ENCODE results near the gene ZMYND8.
A peak's percentile ranks its signal among the peaks of the same experiment; 100 is the strongest.
"Not testable (repeated sequence)": the region's sequence is repeated elsewhere in the genome, so short reads cannot be mapped to it uniquely, and the experiment has no call there.

Gene ZMYND8

GRCh38 chr20:47317127-47317895 is 39.2 kb downstream of the ZMYND8 start:
- in situ Hi-C loops (cut with MboI; ENCODE audit: low pct_unique_long_range_greater_than_20kb, low sequenced_read_pairs), result no loop called here
- DNase-seq, result peak; percentile 91

- in situ Hi-C loops (cut with MboI; ENCODE audit: low pct_unique_long_range_greater_than_20kb, low sequenced_read_pairs), result no loop called here
- no peak for DNase-seq
Measured at GRCh38 chr20:47316776-47317126, 39.7 kb downstream of the ZMYND8 start.

DNA sequence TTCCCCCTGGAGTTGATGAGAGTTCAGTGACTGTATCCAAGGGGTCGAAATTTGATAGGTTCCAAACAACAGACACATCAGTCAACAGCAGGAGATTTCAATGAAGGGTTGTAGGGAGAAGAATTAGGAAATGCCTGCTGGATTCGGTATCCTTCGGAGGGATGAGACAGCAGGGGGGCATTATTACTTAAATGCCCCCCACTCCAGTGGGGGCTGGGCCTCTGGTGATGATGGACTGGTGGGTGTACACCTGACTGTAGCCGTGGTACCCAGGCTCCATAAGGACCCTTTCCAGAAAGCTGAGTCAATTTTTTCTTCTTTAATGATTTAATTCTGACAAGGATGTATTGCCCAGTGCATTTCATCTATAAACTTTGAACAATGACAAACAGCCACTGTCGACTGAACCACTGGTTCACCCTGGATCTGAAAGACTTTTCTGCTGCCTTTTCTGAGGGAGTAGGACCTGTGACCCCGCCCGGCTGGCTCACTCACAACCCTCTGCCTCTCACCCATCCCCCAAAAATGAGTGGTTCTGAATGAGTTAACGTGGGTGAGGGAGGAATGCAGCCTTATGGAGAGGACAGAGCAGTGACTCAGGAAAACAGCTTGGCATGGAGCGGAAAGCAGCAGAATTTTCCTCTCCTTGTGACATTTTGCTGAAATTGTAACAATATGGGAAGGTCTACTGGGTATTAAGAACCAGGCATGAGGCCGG is 41.0 kb downstream of the ZMYND8 start:
- in situ Hi-C loops (cut with MboI; ENCODE audit: low pct_unique_long_range_greater_than_20kb, low sequenced_read_pairs), result no loop called here
- DNase-seq, result no peak

- in situ Hi-C loops (cut with MboI; ENCODE audit: low pct_unique_long_range_greater_than_20kb, low sequenced_read_pairs), result no loop called here
- DNase-seq, result no peak
Measured at GRCh38 chr20:47314647-47315338, 41.7 kb downstream of the ZMYND8 start.

DNA sequence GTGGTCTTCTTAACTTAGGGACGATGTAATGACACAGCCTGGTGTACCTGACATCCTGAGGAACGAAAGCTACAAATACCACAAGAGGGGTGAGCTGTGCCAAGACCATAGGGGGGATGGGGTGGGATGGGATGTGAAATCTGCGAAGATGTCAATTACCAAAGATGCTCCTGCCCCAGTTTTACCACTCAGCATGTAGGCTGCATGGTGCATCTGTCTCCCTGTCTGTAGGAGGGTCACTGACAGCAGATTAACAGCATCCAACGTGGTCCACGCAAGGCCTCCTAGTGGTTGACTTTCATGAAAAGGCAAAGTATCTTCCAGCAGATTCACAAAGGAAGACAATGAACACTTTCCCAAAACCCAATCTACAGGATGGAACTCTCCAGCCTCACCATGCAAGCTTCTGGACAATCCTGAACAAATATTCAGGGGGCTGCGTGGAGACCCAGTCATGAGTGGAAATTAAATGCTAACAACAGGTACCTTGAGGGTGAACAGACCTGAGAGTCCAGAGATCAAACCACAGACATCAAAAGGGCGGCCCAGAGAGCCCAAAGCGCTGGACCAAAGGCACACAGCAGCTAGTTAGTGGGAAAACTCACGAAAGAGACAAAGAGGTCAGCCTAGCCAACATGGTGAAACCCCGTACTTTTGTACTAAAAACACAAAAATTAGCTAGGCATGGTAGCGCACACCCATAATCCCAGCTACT is 44.4 kb downstream of the ZMYND8 start:
- in situ Hi-C loops (cut with MboI; ENCODE audit: low pct_unique_long_range_greater_than_20kb, low sequenced_read_pairs), result no loop called here
- no peak for DNase-seq

DNA sequence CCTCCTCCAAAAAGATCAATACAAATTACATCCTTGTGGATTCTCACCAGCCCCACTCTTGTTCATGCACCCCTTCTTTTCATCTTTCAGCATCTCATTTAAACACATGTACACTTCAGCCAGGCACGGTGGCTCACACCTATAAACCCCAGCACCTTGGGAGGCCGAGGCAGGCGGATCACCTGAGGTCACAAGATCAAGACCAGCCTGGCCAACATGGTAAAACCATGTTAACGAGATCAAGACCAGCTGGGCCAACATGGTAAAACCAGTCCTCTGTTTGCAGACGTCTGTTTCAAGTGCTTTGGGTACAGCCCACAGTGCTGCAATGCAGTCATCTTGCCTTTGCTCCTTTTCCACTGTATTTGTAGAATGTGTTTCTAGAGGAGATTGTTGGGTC is 45.3 kb downstream of the ZMYND8 start:
- in situ Hi-C loops (cut with MboI; ENCODE audit: low pct_unique_long_range_greater_than_20kb, low sequenced_read_pairs), result no loop called here
- DNase-seq, result no peak

GRCh38 chr20:47310729-47311128 is 45.8 kb downstream of the ZMYND8 start:
- in situ Hi-C loops (cut with MboI; ENCODE audit: low pct_unique_long_range_greater_than_20kb, low sequenced_read_pairs), result no loop called here
- no peak for DNase-seq

- in situ Hi-C loops (cut with MboI; ENCODE audit: low pct_unique_long_range_greater_than_20kb, low sequenced_read_pairs), result no loop called here
Measured at GRCh38 chr20:47309806-47310426, 46.6 kb downstream of the ZMYND8 start.

GRCh38 chr20:47309394-47309793 is 47.1 kb downstream of the ZMYND8 start:
- no peak for DNase-seq
- in situ Hi-C loops (cut with MboI; ENCODE audit: low pct_unique_long_range_greater_than_20kb, low sequenced_read_pairs), result no loop called here

More at GRCh38 chr20:47309806-47310426, 46.6 kb downstream of the ZMYND8 start:
- no peak for DNase-seq

GRCh38 chr20:47307569-47307968 is 48.9 kb downstream of the ZMYND8 start:
- DNase-seq; in situ Hi-C loops (cut with MboI; ENCODE audit: low pct_unique_long_range_greater_than_20kb, low sequenced_read_pairs): not testable (repeated sequence)

DNA sequence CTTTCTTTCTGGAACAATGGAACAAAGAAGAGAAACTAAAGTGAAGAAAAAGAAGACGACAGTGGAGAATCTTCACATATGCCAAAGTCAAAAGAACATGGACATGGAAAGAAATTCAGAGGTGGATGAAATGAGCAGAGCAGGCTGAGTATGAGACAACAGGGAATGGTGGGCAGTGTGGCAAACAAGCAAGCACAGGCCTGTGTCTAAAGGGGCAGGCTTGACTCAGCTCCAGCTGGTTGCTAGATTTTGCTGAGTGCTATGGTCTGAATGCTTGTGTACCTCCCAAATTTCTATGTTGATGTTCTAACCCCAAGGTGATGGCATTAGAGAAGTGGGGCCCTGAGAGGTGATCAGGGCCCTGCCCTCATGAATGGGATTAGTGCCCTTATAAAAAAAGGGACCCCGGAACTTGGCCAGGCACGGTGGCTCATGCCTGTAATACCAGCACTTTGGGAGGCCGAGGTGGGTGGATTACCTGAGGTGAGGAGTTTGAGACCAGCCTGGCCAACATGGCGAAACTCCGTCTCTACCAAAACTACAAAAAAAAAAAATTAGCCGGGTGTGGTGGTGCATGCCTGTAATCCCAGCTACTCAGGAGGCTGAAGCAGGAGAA is 49.6 kb downstream of the ZMYND8 start:
- DNase-seq, result no peak
- in situ Hi-C loops (cut with MboI; ENCODE audit: low pct_unique_long_range_greater_than_20kb, low sequenced_read_pairs), result no loop called here

DNA sequence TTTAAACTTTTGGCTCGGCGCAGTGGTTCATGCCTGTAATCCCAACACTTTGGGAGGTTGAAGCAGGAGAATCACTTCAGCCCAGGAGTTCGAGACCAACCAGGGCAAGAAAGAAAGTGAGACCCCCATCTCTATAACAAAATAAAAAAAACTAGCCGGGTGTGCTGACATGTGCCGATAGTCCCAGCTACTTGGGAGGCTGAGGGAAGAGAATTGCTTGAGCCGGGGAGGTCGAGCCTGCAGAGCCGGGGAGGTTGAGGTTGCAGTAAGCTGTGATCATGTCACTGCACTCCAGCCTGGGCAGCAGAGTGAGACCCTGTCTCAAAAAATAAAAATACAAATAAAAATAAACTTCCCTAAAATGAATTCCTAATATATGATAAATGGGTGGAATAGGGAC is 50.4 kb downstream of the ZMYND8 start:
- no peak for DNase-seq
- in situ Hi-C loops (cut with MboI; ENCODE audit: low pct_unique_long_range_greater_than_20kb, low sequenced_read_pairs), result no loop called here

- in situ Hi-C loops (cut with MboI; ENCODE audit: low pct_unique_long_range_greater_than_20kb, low sequenced_read_pairs), result no loop called here
- DNase-seq, result no peak
Measured at GRCh38 chr20:47305667-47306066, 50.8 kb downstream of the ZMYND8 start.

DNA sequence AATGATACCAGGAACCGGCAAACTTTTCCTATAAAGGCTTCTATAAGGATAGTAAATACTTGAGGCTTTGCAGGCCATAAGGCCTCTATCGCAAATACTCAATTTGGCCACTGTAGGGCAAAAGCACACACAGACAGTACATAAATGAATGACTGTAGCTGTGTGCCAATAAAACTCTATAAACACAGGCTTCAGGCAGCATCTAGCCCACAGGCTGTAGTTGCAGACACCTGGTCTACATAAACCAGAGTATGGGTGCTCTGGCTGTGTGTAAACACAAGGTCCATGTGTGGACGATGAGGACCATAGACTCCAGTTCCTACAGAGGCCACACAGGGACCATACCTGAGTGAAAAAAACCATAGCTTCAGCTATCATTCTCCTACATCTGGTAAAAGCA is 52.2 kb downstream of the ZMYND8 start:
- no peak for DNase-seq
- in situ Hi-C loops (cut with MboI; ENCODE audit: low pct_unique_long_range_greater_than_20kb, low sequenced_read_pairs), result no loop called here

- in situ Hi-C loops (cut with MboI; ENCODE audit: low pct_unique_long_range_greater_than_20kb, low sequenced_read_pairs), result no loop called here
- no peak for DNase-seq
Measured at GRCh38 chr20:47303736-47304135, 52.8 kb downstream of the ZMYND8 start.

DNA sequence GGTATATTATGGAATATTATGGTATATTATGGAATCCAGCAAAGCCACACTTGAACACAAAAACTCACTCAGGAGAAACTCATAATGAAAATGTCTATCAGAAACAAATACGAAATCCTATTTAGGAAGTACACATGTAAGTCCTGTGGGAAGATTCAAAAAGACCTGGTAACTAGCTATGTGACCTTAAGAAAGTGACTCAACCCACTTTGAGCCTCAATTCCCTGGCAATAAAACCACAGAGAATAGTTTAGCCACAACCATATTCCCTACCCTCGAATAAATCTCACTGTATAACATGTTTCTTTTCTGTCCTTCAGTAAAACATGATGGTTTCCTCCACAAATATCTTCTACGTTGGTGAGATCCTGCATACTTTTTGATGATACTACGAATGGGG is 56.4 kb downstream of the ZMYND8 start:
- in situ Hi-C loops (cut with MboI; ENCODE audit: low pct_unique_long_range_greater_than_20kb, low sequenced_read_pairs), result no loop called here

DNA sequence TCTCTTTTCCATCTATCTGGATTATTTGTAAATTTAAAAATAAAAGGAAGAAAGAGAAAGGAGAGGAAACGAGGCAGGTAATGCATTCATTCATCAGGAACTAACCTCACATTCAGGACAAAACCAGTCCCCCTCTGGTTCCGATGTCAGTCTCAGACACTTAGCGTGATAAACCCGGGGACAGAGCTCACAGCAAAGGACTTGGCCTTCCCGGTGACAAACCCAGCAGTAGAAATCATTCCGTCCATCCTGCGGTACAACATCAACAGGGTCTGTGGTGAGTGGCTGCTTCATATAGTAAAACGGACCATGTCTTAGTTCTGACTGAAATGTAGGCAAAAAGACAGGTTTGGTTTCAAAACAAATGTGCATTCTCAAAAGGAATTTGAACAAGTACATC is 57.9 kb downstream of the ZMYND8 start:
- in situ Hi-C loops (cut with MboI; ENCODE audit: low pct_unique_long_range_greater_than_20kb, low sequenced_read_pairs), result no loop called here

More for the DNA sequence above, 56.4 kb downstream of the ZMYND8 start:
- no peak for DNase-seq

GRCh38 chr20:47297746-47298145 is 58.8 kb downstream of the ZMYND8 start:
- in situ Hi-C loops (cut with MboI; ENCODE audit: low pct_unique_long_range_greater_than_20kb, low sequenced_read_pairs), result no loop called here

More for the DNA sequence above, 57.9 kb downstream of the ZMYND8 start:
- no peak for DNase-seq

DNA sequence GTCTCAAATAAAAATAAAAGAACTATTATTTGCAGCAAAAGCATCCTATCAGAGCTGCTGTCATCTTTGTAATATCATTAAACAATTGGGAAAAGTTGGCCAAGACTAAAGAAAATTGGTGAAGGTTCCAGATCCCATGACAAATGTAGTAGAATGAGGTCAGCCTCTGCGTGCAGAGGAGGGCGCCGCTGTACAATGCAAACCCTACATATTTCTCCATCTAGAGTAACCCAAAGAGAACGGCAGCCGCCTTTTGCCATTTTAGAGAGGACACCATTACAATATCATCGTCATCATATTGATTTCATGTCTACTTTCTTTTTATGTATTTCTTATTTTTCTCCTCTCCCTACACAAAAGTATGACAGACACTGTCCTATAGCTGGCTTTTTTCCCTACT is 59.5 kb downstream of the ZMYND8 start:
- in situ Hi-C loops (cut with MboI; ENCODE audit: low pct_unique_long_range_greater_than_20kb, low sequenced_read_pairs), result no loop called here
- no peak for DNase-seq

More at GRCh38 chr20:47297746-47298145, 58.8 kb downstream of the ZMYND8 start:
- DNase-seq, result no peak
